Sciatic nerve (tissue), 2 donors: ENCODE data around the gene ASB10. TPM values are rescaled to one million over a fixed set of nuclear protein-coding genes. Genes with fewer than 3 reads are reported as not detected.

ENCODE experiments used
- ATAC-seq: fragments of 200-7000 bp; cut with Tn5 transposase; one replicate; pipeline ENCODE4 v1.9.1; 2020; ENCODE audit warnings: mild to moderate bottlenecking, moderate library complexity
- DNase-seq: peaks from one replicate; pipeline ENCODE4 v3.0.0-alpha.2; 2020; ENCODE audit warnings: low spot score
- intact Hi-C: fragments of 100-400 bp; cut with DNase I; formaldehyde crosslinking; loops from one replicate; pipeline ENCODE4 v1.14.2; 2022
- total RNA-seq: library from RNA; stranded (reverse); fragmentation: NEBNext Ultra II Directional; extraction: Animal tissue kit (Norgen Biotek cat#: 25700); gene quantifications from one replicate; pipeline ENCODE4 v1.2.1, GENCODE V29; 2021
- donor health status: DM: no; HTN: no; CAD: no.
- donor health status: DM: no; HTN: no; CAD: no.

ASB10 gene
- total RNA-seq, 1 donor from 2014 or later = not detected

DNA sequence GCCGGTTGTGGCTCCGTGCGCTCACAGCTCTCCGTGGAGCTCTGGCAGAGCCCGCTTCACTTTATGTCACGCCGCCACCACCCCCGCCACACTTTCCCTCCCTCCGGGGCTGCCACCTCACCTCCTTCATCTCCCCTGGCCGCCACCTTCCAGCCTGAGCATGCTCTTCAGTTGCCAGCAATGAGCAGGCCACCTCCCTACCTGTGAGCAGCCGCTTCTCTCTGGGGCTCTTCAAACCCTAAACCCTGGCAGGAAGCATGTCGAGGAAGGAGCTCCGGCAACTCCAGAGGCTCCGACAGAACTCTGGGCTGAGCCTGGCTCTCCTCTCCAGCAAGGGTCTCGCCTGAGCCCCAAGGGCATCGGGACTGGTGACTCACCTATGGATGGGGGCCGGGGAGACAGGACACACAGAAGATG, 56.3 kb downstream of the ASB10 start:
- intact Hi-C loops = no loop called here
- ATAC-seq (no peak), DNase-seq (no peak)

DNA sequence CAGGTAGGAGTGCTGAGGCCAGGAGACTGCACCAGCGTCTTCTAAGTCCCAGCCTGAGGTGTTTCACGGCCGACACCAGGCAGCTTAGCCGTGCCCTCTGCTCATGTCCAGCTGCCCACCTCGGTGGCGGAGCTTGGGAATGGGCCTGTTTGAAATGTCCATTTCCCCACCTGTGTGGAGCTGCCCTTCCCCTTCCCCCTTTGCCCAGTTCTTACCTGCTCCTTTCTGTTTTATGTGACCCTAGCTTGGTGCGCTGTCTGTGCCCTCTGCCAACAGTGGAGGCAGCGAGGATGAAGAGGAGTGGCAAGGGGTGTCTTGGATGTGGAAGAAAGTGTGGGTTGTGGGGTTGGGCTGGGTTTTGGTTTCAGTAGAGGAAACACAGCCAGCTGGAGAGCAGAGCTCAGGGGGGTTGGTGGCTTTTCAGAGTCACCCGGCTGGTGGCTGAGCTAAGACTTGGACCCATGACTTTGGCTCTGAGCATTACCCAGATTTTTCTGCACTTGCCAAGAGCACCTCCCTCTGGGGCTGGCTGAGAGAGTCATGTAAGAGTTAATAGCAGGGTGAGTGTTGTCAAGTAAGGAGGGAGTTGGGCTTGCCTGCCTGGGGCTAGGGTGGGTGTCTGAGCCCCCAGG, 57.0 kb downstream of the ASB10 start:
- no peak for ATAC-seq
- no peak for DNase-seq
- intact Hi-C loops = no loop called here

DNA sequence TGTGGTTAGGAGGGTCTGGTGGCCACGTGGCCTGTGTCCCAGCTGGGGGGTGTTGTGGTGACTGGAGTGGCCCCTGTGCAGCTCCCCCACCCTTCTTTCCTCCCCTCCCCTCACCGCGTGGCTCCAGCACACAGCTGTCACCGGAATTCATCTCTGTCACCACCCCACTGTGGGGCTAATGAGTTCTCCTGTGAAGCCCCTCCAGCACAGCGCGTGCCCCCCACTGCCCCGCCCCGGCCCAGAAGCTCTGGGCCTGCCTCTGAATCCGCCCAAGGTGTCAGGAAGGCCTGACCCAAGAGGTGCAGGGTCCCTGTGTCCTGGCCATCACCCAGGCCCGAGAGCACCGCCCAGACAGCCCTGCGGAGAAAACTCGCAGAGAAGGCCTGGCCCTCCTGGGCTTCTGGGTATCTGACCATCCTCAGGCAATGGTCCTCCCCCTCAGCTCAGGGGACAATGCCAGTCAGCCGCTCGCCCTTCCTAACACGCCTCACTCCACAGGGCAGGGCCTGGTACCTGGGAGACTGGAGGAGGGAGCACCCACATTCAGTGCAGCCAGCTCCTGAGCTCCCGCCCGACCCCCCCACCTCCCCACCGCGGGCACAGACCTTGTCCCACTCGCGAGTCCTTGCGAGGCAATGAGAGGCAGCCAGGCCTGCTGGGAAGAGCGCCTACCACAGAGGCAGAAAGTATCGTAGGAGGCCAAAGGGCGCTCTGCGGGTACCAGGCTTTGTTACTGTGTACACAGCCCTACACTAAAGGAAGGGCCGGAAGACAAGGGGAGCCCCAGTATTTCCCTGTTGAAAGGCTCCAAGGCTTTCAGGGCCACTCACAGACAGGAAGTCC, 57.7 kb downstream of the ASB10 start:
- DNase-seq (no peak), ATAC-seq (no peak)
- intact Hi-C loops = no loop called here

DNA sequence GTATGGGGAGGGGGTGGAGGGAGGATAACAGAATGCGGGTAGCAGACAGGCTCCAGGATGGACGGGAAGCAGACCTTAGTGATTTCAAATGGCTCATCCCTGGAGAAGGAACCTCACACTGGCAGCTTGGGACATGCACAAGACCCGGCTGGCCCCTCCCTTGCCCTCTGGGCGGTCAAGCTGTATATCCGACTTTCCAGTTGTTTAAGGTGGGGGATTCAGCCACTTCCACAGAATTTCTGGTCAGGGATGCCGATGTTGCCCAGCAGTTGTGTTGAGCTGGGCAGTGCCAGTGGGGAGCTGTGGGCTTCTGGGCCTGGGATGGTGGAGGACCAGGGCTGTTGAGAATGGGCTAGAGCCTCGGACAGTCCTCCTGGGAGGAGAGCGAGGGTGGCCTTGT, 58.3 kb downstream of the ASB10 start:
- intact Hi-C loops = no loop called here
- ATAC-seq = no peak
- DNase-seq = no peak

DNA sequence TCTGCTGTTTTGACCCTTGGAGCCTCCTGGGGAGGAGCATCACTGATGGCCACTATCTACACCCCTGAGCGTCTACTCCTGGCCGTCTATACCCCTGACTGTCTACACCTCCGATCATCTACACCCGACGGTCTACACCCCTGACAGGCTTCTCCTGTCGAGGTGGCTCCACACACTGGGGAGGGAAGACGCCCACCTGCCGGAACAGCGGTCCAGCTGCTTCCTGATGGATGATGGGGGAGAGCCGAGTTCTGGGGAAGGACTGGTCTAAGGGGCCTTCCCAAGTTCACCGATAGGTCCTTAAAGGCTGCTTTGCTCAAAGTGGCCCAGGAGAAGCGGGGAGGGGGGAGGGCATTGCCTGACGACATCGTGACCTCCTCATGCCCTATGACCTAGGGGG, 58.9 kb downstream of the ASB10 start:
- intact Hi-C loops = no loop called here
- no peak for DNase-seq
- ATAC-seq = no peak

- intact Hi-C loops = no loop called here
- no peak for ATAC-seq
Measured at GRCh38 chr7:151126491-151127137, 60.4 kb downstream of the ASB10 start.

DNA sequence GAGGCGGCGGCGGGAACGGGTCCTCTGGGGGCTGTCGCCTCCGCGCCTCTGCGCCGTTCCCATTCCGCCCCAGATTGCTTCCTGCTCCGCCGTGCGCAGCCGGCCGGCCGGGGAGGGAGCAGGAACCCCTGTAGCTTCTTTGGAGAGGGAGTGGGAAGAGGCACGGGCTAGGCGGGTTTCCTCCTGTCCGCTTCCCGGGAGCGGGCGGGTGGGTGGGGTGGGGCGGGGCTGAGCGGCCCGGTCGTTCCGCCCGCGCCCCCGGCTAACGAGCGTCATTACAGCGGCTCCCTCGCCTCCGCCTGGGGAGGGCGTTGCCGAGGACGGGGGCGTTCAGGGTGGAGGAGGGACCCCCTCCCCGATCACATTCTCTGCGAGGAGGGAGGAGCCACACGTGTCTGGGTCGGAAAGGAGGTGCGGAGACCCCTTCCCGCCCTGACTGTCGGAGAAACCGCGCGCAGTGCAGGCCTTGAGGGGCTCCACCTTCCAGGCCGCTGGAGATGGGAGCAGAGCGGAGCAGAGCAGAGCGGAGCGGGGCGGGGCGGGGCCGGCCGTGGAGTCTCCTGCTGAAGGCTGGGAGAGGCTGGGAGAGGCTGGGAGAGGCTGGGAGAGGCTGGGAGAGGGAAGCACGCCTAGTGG, 61.1 kb downstream of the ASB10 start:
- DNase-seq (no peak), ATAC-seq (peak; percentile 1)
- intact Hi-C loops = no loop called here

More at GRCh38 chr7:151126491-151127137, 60.4 kb downstream of the ASB10 start:
- DNase-seq = no peak

Other genes starting within 250 kb of the ASB10 start
- gene KCNH2, start 208.9 kb downstream of the ASB10 start, total RNA-seq = 3.2 TPM
- 26.6 TPM for gene NOS3, start 196.2 kb downstream of the ASB10 start, total RNA-seq
- 0.67 TPM for gene ATG9B, start 162.8 kb downstream of the ASB10 start, total RNA-seq
- 32.8 TPM for gene ABCB8, start 158.8 kb downstream of the ASB10 start, total RNA-seq
- 4.7 TPM for gene ASIC3, start 138.7 kb downstream of the ASB10 start, total RNA-seq
- 5.7 TPM for gene CDK5, start 129.4 kb downstream of the ASB10 start, total RNA-seq
- 87.5 TPM for gene SLC4A2, start 127.7 kb downstream of the ASB10 start, total RNA-seq
- gene FASTK, start 106.4 kb downstream of the ASB10 start, total RNA-seq = 57.9 TPM
- 27.8 TPM for gene TMUB1, start 103.8 kb downstream of the ASB10 start, total RNA-seq
- 99.7 TPM for gene AGAP3, start 100.8 kb downstream of the ASB10 start, total RNA-seq
- gene GBX1, start 19.6 kb downstream of the ASB10 start, total RNA-seq = not detected
- gene H2BK1, start 23.2 kb upstream of the ASB10 start, total RNA-seq = not detected
- gene ABCF2, start 40.0 kb upstream of the ASB10 start, total RNA-seq = 20.8 TPM
- gene CHPF2, start 45.2 kb upstream of the ASB10 start, total RNA-seq = 23.6 TPM
- 50.7 TPM for gene SMARCD3, start 61.4 kb upstream of the ASB10 start, total RNA-seq
- gene NUB1, start 154.6 kb upstream of the ASB10 start, total RNA-seq = 48.5 TPM
- 101 TPM for gene WDR86, start 222.8 kb upstream of the ASB10 start, total RNA-seq